ENCODE data around the gene PHF3. TPM values are rescaled to one million over a fixed set of nuclear protein-coding genes. Genes with fewer than 3 reads are reported as not detected.
"Not testable (repeated sequence)": the region's sequence is repeated elsewhere in the genome, so short reads cannot be mapped to it uniquely, and the experiment has no call there.

Gene PHF3
- total RNA-seq, 2 donors from 2014 or later, result 68.2 to 72.5 TPM

- H3K36me3 Mint-ChIP-seq (ENCODE audit: low read depth), result no peaks in the 10 kb centered on the region
- no peak overlapping the region for H3K4me3 Mint-ChIP-seq
- H3K27me3 ChIP-seq (ENCODE audit: control insufficient read depth, insufficient read depth, low read length, poor library complexity, severe bottlenecking), result no peaks in the 10 kb centered on the region
- H3K9me3 ChIP-seq (ENCODE audit: control insufficient read depth, low read length), result no peaks in the 10 kb centered on the region
- H3K4me3 ChIP-seq (ENCODE audit: low read length), result no peak overlapping the region
- H3K27me3 Mint-ChIP-seq (ENCODE audit: insufficient read depth), result peaks cover 5% of the 10 kb centered on the region
- H3K27ac Mint-ChIP-seq, result no peak overlapping the region
- H3K9me3 Mint-ChIP-seq, result peaks cover 9% of the 10 kb centered on the region
- H3K4me1 ChIP-seq (ENCODE audit: control insufficient read depth, insufficient read depth, low read length), result no peaks in the 10 kb centered on the region
- WGBS, 2 experiments (ENCODE audit: insufficient coverage in 1 of 2, insufficient read length in 1 of 2), result 97 to 100% methylated on average over 1 to 2 of the region's 2 CpGs
- no peaks in the 10 kb centered on the region for H3K4me1 Mint-ChIP-seq
- no peak overlapping the region for H3K27ac ChIP-seq (ENCODE audit: low read depth, low read length)
- TF ChIP-seq, protein P1, sequence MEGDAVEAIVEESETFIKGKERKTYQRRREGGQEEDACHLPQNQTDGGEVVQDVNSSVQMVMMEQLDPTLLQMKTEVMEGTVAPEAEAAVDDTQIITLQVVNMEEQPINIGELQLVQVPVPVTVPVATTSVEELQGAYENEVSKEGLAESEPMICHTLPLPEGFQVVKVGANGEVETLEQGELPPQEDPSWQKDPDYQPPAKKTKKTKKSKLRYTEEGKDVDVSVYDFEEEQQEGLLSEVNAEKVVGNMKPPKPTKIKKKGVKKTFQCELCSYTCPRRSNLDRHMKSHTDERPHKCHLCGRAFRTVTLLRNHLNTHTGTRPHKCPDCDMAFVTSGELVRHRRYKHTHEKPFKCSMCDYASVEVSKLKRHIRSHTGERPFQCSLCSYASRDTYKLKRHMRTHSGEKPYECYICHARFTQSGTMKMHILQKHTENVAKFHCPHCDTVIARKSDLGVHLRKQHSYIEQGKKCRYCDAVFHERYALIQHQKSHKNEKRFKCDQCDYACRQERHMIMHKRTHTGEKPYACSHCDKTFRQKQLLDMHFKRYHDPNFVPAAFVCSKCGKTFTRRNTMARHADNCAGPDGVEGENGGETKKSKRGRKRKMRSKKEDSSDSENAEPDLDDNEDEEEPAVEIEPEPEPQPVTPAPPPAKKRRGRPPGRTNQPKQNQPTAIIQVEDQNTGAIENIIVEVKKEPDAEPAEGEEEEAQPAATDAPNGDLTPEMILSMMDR (conservative IDR thresholded peaks at IDR 0.05), result no peak
- no peak for DNase-seq
- no peaks in the 10 kb centered on the region for H3K36me3 ChIP-seq (ENCODE audit: control insufficient read depth, insufficient read depth, low read length)
- H3K9ac ChIP-seq (ENCODE audit: extremely low read depth, low read length, poor library complexity, severe bottlenecking), result no peak overlapping the region
Measured at GRCh38 chr6:63750400-63750799, 114.8 kb downstream of the PHF3 start.

- H3K4me3 ChIP-seq (ENCODE audit: low read length); H3K36me3 ChIP-seq (ENCODE audit: control insufficient read depth, insufficient read depth, low read length); DNase-seq; H3K27ac ChIP-seq (ENCODE audit: low read depth, low read length); H3K36me3 Mint-ChIP-seq (ENCODE audit: low read depth); H3K4me3 Mint-ChIP-seq; H3K27me3 Mint-ChIP-seq (ENCODE audit: insufficient read depth); H3K27ac Mint-ChIP-seq; H3K9ac ChIP-seq (ENCODE audit: extremely low read depth, low read length, poor library complexity, severe bottlenecking); H3K4me1 ChIP-seq (ENCODE audit: control insufficient read depth, insufficient read depth, low read length); H3K4me1 Mint-ChIP-seq: not testable (repeated sequence)
- peaks cover 34% of the 10 kb centered on the region for H3K9me3 Mint-ChIP-seq
- Histone ChIP-seq H3K27me3 (ENCODE audit: control insufficient read depth, insufficient read depth, low read length, poor library complexity, severe bottlenecking) (peaks cover 14% of the 10 kb centered on the region), H3K9me3 (ENCODE audit: control insufficient read depth, low read length) (peaks cover 12% of the 10 kb centered on the region)
Measured at GRCh38 chr6:63757275-63757674, 121.7 kb downstream of the PHF3 start.

GRCh38 chr6:63757826-63758225 is 122.2 kb downstream of the PHF3 start:
- no peak for DNase-seq
- peaks cover 34% of the 10 kb centered on the region for H3K9me3 Mint-ChIP-seq

More at GRCh38 chr6:63757826-63758225, 122.2 kb downstream of the PHF3 start:
- Histone ChIP-seq H3K9ac (ENCODE audit: extremely low read depth, low read length, poor library complexity, severe bottlenecking) (no peak overlapping the region), H3K36me3 (ENCODE audit: control insufficient read depth, insufficient read depth, low read length) (no peaks in the 10 kb centered on the region), H3K4me3 (ENCODE audit: low read length) (no peak overlapping the region), H3K4me1 (ENCODE audit: control insufficient read depth, insufficient read depth, low read length) (no peaks in the 10 kb centered on the region), H3K9me3 (ENCODE audit: control insufficient read depth, low read length) (peaks cover 12% of the 10 kb centered on the region), H3K27me3 (ENCODE audit: control insufficient read depth, insufficient read depth, low read length, poor library complexity, severe bottlenecking) (peaks cover 20% of the 10 kb centered on the region), H3K27ac (ENCODE audit: low read depth, low read length) (no peak overlapping the region)
- no peaks in the 10 kb centered on the region for H3K36me3 Mint-ChIP-seq (ENCODE audit: low read depth)
- no peaks in the 10 kb centered on the region for H3K4me1 Mint-ChIP-seq
- H3K27me3 Mint-ChIP-seq (ENCODE audit: insufficient read depth), result peaks cover 5% of the 10 kb centered on the region
- no peak overlapping the region for H3K27ac Mint-ChIP-seq
- 82 to 100% methylated on average over 1 of the region's 1 CpG for WGBS, 2 experiments (ENCODE audit: insufficient coverage in 1 of 2, insufficient read length in 1 of 2)
- TF ChIP-seq, protein P1 (conservative IDR thresholded peaks at IDR 0.05), result no peak
- no peak overlapping the region for H3K4me3 Mint-ChIP-seq
